K562 (cell line): ENCODE measurements around the gene LSM6. TPM values are rescaled to one million over a fixed set of nuclear protein-coding genes. Genes with fewer than 3 reads are reported as not detected.

Experiments used
- ATAC-seq: fragments of 200-7000 bp; cut with Tn5 transposase; 3 replicates; pipeline ENCODE4 v1.9.1; 2020; ENCODE audit warnings: moderate library complexity
- BruUV-seq: library from RNA; stranded (reverse); fragments of 400-500 nt; replicated peaks from 2 replicates; lab custom pipeline; 2021; lab: Mats Ljungman, UMichigan
- CTCF ChIA-PET: fragments of 300-600 bp; formaldehyde crosslinking; extraction: SDS; loops from one replicate; lab custom pipeline; 2021; ENCODE audit warnings: low intra/inter-chr PET ratio; lab: Yijun Ruan, JAX
- POLR2A ChIA-PET: fragments of 300-600, 350-650 bp; sonication (Branson Sonifier 250); formaldehyde crosslinking; extraction: SDS; loops from one replicate; lab custom pipeline; 2021; ENCODE audit warnings: antibody characterized with exemption, inconsistent platforms; lab: Yijun Ruan, JAX
- DNase-seq, 4 experiments: peaks; one replicate each; pipeline versions ENCODE4 v3.0.0 to v3.0.0-alpha.2; 2011 to 2018; ENCODE audit warnings: low spot score in 3 of 4, mixed read lengths in 3 of 4; ENCODE audit errors: extremely low read depth in 1 of 4
- FAIRE-seq: peaks from 2 replicates; lab custom pipeline; 2011; peaks lifted over from hg19 to GRCh38; lab: Jason Lieb, UNC
- H2AFZ ChIP-seq: 2 replicates; pipeline ENCODE4 v1.6.0; 2011; ENCODE audit warnings: low read depth, low read length, control low read depth, inconsistent platforms
- H3K27ac ChIP-seq: fragments of 200-600 bp; 3 replicates; pipeline ENCODE4 v1.8.0; 2011; ENCODE audit warnings: low read depth, mild to moderate bottlenecking, control low read depth, inconsistent platforms, low read length, moderate library complexity, mixed read lengths; ENCODE audit errors: extremely low read depth
- H3K27me3 ChIP-seq, 2 experiments: fragments of 300-600 bp in 1 of 2; 2 replicates in 1 of 2; 3 replicates in 1 of 2; pipeline versions ENCODE4 v1.6.0 to v1.8.0; 2011; ENCODE audit warnings: inconsistent platforms in 2 of 2, low read length in 2 of 2, mild to moderate bottlenecking in 1 of 2, mixed read lengths in 1 of 2, moderate library complexity in 1 of 2; ENCODE audit not compliant: control insufficient read depth in 2 of 2, insufficient read depth in 2 of 2
- H3K36me3 ChIP-seq: fragments of 300-600 bp; 3 replicates; pipeline ENCODE4 v1.8.0; 2011; ENCODE audit warnings: mild to moderate bottlenecking, low read length, inconsistent platforms; ENCODE audit not compliant: control insufficient read depth, insufficient read depth
- H3K4me1 ChIP-seq, 2 experiments: fragments of 200-600 bp in 1 of 2; replicated peaks in 1 of 2; 2 replicates in 1 of 2; 3 replicates in 1 of 2; pipeline versions ENCODE4 v1.5.1 to v1.8.0; 2011; ENCODE audit warnings: inconsistent platforms in 2 of 2, low read length in 2 of 2, mild to moderate bottlenecking in 1 of 2, mixed read lengths in 1 of 2, moderate library complexity in 1 of 2; ENCODE audit not compliant: control insufficient read depth in 2 of 2, insufficient read depth in 2 of 2
- H3K4me2 ChIP-seq: 2 replicates; pipeline ENCODE4 v1.6.1; 2011; ENCODE audit warnings: low read length, control low read depth, inconsistent platforms, mixed read lengths; ENCODE audit not compliant: insufficient read depth
- H3K4me3 ChIP-seq: fragments of 200-600 bp; sonication (generic), shearing (Covaris generic); 2 replicates; pipeline ENCODE4 v1.5.1; 2016; ENCODE audit warnings: control low read depth, inconsistent platforms
- H3K79me2 ChIP-seq: fragments of 200-600 bp; 3 replicates; pipeline ENCODE4 v1.8.0; 2011; ENCODE audit warnings: low read length, inconsistent platforms; ENCODE audit not compliant: control insufficient read depth, insufficient read depth
- H3K9ac ChIP-seq, 2 experiments: 2 replicates each; pipeline versions ENCODE4 v1.6.0 to v1.6.1; 2011; ENCODE audit warnings: low read depth in 2 of 2, low read length in 2 of 2, control low read depth in 1 of 2, inconsistent platforms in 1 of 2, mild to moderate bottlenecking in 1 of 2, mixed read lengths in 1 of 2; ENCODE audit not compliant: insufficient read depth in 1 of 2
- H3K9me1 ChIP-seq: one replicate; pipeline ENCODE4 v1.6.0; 2011; ENCODE audit warnings: inconsistent platforms, mild to moderate bottlenecking, low read length, moderate library complexity; ENCODE audit not compliant: control insufficient read depth, insufficient read depth
- H3K9me3 ChIP-seq: replicated peaks from 2 replicates; pipeline ENCODE4 v1.5.1; 2011; ENCODE audit warnings: low read depth, low read length, inconsistent platforms; ENCODE audit not compliant: control insufficient read depth, insufficient read depth
- H4K20me1 ChIP-seq: replicated peaks from 2 replicates; pipeline ENCODE4 v1.6.1; 2011; ENCODE audit warnings: low read length, inconsistent platforms, mixed read lengths; ENCODE audit not compliant: control insufficient read depth, insufficient read depth
- BRD9 ChIP-seq: fragments of 450-650 bp; IDR thresholded peaks from 2 replicates; pipeline ENCODE4 v1.6.1; 2018; ENCODE audit warnings: low read depth; ENCODE audit not compliant: partially characterized antibody
- MEIS2 ChIP-seq: fragments of 450-650 bp; IDR thresholded peaks from 2 replicates; pipeline ENCODE4 v1.6.1; 2014; ENCODE audit warnings: mild to moderate bottlenecking; ENCODE audit not compliant: partially characterized antibody
- PTTG1 ChIP-seq: fragments of 450-650 bp; IDR thresholded peaks from 2 replicates; pipeline ENCODE4 v1.6.1; 2016; ENCODE audit warnings: low read depth, mild to moderate bottlenecking, missing genetic modification characterization, missing compliant biosample characterization
- RBM25 ChIP-seq: fragments of 200-400 bp; formaldehyde crosslinking; IDR thresholded peaks from 2 replicates; pipeline ENCODE4 v1.6.1; 2018; ENCODE audit warnings: low read length, low read depth, moderate library complexity; ENCODE audit not compliant: severe bottlenecking
- YY1 ChIP-seq, 3 experiments: IDR thresholded peaks; 2 replicates each; pipeline ENCODE4 v1.6.1; 2011; ENCODE audit warnings: low read length in 2 of 3, mild to moderate bottlenecking in 2 of 3, moderate library complexity in 2 of 3, borderline replicate concordance in 1 of 3, control low read depth in 1 of 3, low read depth in 1 of 3; ENCODE audit not compliant: insufficient read depth in 3 of 3, insufficient replicate concordance in 2 of 3, control insufficient read depth in 1 of 3, insufficient read length in 1 of 3; ENCODE audit errors: extremely low read depth in 1 of 3
- ZNF239 ChIP-seq: fragments of 250-450 bp; sonication (Bioruptor Pico); IDR thresholded peaks from 2 replicates; pipeline ENCODE4 v1.4.0; 2020; ENCODE audit warnings: mild to moderate bottlenecking
- ZNF282 ChIP-seq: sonication (generic); formaldehyde crosslinking; IDR thresholded peaks from 2 replicates; pipeline ENCODE4 v1.8.1; 2023; ENCODE audit warnings: missing genetic modification reagents
- WGBS: fragments of 100-300 bp; shearing (Covaris generic); methylation state at CpG from one replicate; pipeline ENCODE4 v1.1.6; 2016; ENCODE audit warnings: low coverage, mixed read lengths; ENCODE audit not compliant: insufficient coverage; ENCODE audit errors: missing lambda C conversion rate; 5-methylcytosine and 5-hydroxymethylcytosine counted together
- in situ Hi-C: fragments of 300-500 bp; cut with MboI; formaldehyde crosslinking; loops from 4 replicates; pipeline ENCODE4 v1.15.0; 2018; ENCODE audit warnings: inconsistent platforms, mixed read lengths
- intact Hi-C: fragments of 100-400 bp; cut with micrococcal nuclease; formaldehyde crosslinking; loops from 2 replicates; pipeline ENCODE4 v1.14.2; 2022
- polyA plus RNA-seq, 8 experiments: library from polyadenylated mRNA; depleted of rRNA in 4 of 8; stranded (reverse) in 5 of 8; unstranded in 3 of 8; fragments of >200 nt; fragmentation: Nextera tagmentation in 2 of 8; fragmentation: Illumina TruSeq in 1 of 8; extraction: Ambion mirVana in 2 of 8; extraction: Trizol in 1 of 8; gene quantifications; 2 replicates each; pipeline versions ENCODE4 v1.2.1 to v1.2.3, GENCODE V29; 2011 to 2014; ENCODE audit warnings: inconsistent platforms in 1 of 8, missing spikeins in 1 of 8
- total RNA-seq, 7 experiments: library from RNA; depleted of rRNA in 6 of 7; stranded (reverse); fragments of >200 nt in 6 of 7; fragmentation: Illumina TruSeq in 2 of 7; extraction: Trizol in 2 of 7; gene quantifications; 2 replicates each; pipeline versions ENCODE4 v1.2.1 to v1.2.3, GENCODE V29; 2011 to 2021; ENCODE audit warnings: low replicate concordance in 1 of 7
- TF ChIP-seq, protein P1 (sequence below): fragments of 250-450 bp; sonication (Bioruptor Pico); IDR thresholded peaks from 2 replicates; pipeline ENCODE4 v1.4.0; 2020; ENCODE audit warnings: borderline replicate concordance
- TF ChIP-seq, protein P2 (sequence below): sonication (generic); formaldehyde crosslinking; IDR thresholded peaks from 2 replicates; pipeline ENCODE4 v1.8.1; 2023; ENCODE audit warnings: mild to moderate bottlenecking, missing genetic modification reagents

LSM6 gene
- total and polyA plus RNA-seq, 9 of the 15 experiments (the other 6 are each of a cell fraction or from before 2014, with no cell fraction given): 39.9 to 150 (median 97.4) TPM

DNA sequence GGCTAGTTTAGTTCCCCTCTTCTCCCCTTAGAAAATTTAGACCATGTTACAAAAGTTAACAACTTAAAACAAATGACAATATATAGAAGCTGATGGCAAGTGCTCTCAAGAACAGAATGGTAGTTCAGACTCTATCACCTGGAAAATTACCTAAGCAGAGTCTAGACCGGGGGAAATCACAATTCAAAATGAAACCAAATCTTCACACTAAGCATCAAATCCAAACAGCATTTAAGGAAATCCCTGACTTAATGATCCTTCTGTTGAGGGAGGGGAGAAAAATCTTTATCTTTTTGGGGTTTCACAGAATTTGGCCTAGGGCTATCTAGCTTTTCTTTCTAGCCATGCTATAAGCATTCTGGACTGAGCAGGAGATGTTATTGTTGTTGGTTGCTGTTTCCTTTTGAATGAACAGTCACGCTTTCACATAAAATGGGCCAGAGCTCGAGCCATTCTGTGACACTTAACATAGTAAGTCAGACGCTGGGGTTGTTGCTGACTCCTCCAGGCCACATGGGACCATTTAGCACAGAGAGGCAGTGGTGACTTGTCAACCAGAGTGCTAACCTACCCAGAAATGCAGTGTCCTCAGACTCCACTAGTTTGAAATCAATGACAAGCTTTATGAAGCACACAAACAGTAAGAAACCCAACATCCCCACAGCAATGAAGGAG is 16.0 kb upstream of the LSM6 start:
- Histone ChIP-seq H4K20me1 (no peaks in the 10 kb centered on the region), H3K36me3 (no peaks in the 10 kb centered on the region), H3K4me2 (no peak overlapping the region), H3K79me2 (no peaks in the 10 kb centered on the region), H3K27ac (no peak overlapping the region), H3K9me3 (no peaks in the 10 kb centered on the region), H3K9ac (no peak overlapping the region), H3K4me1 (no peaks in the 10 kb centered on the region), H3K27me3 (no peaks in the 10 kb centered on the region), H2AFZ (no peak overlapping the region), H3K4me3 (no peak overlapping the region), H3K9me1 (no peaks in the 10 kb centered on the region)
- ATAC-seq (no peak), DNase-seq (no peak), FAIRE-seq (no peak)
- intact Hi-C loops: no loop called here
- WGBS: 0% methylated on average over 4 of the region's 4 CpGs
- in situ Hi-C loops: no loop called here
- POLR2A ChIA-PET: no interaction called here
- CTCF ChIA-PET: no interaction called here
- no peak for TF ChIP-seq MEIS2
- no TSS peak for BruUV-seq

DNA sequence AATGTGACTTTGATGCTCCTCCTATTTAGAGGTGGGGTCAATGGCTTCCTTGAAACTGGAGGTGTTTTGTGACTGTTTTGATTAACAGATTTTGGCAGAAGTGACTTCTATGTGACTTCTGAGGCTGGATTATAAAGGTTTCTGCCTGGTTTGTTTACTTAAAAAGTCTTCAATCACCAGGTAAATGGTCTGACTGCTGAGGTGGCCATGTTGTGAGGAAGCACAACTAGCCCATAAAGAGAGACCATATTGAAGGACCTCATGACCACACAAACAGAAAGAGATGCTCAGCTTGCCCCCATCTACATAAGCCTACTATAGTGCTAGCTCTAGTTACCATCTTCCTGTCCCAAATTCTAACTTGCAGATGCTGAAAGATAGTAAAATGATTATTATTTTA is 14.3 kb upstream of the LSM6 start:
- ChIA-PET CTCF (no interaction called here), POLR2A (no interaction called here)
- H3K27me3 ChIP-seq: no peaks in the 10 kb centered on the region
- no peaks in the 10 kb centered on the region for H3K36me3 ChIP-seq
- ATAC-seq: no peak
- no peaks in the 10 kb centered on the region for H3K79me2 ChIP-seq
- H3K9me1 ChIP-seq: no peaks in the 10 kb centered on the region
- H3K4me1 ChIP-seq: no peaks in the 10 kb centered on the region
- DNase-seq: no peak
- no peak overlapping the region for H3K9ac ChIP-seq
- no peaks in the 10 kb centered on the region for H3K9me3 ChIP-seq
- no TSS peak for BruUV-seq
- H3K27ac ChIP-seq: no peak overlapping the region
- no peak overlapping the region for H2AFZ ChIP-seq
- in situ Hi-C loops (no loop called here), intact Hi-C loops (no loop called here)
- TF ChIP-seq, protein P1, sequence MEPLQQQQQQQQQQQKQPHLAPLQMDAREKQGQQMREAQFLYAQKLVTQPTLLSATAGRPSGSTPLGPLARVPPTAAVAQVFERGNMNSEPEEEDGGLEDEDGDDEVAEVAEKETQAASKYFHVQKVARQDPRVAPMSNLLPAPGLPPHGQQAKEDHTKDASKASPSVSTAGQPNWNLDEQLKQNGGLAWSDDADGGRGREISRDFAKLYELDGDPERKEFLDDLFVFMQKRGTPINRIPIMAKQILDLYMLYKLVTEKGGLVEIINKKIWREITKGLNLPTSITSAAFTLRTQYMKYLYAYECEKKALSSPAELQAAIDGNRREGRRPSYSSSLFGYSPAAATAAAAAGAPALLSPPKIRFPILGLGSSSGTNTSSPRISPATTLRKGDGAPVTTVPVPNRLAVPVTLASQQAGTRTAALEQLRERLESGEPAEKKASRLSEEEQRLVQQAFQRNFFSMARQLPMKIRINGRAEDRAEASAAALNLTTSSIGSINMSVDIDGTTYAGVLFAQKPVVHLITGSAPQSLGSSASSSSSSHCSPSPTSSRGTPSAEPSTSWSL (CRISPR knock-in tag): no peak
- TF ChIP-seq ZNF239 (CRISPR knock-in tag) (no peak), ZNF282 (no peak), RBM25 (no peak), YY1 (IDR thresholded peaks at IDR 0.05; ENCODE audit: borderline replicate concordance in 1 of 3, control insufficient read depth in 1 of 3, extremely low read depth in 1 of 3, insufficient read depth in 3 of 3, insufficient read length in 1 of 3, insufficient replicate concordance in 2 of 3, low read depth in 1 of 3, low read length in 2 of 3) (peak in 1 of 3 experiments; percentile 51), PTTG1 (tag) (no peak), BRD9 (no peak)
- TF ChIP-seq, protein P2, sequence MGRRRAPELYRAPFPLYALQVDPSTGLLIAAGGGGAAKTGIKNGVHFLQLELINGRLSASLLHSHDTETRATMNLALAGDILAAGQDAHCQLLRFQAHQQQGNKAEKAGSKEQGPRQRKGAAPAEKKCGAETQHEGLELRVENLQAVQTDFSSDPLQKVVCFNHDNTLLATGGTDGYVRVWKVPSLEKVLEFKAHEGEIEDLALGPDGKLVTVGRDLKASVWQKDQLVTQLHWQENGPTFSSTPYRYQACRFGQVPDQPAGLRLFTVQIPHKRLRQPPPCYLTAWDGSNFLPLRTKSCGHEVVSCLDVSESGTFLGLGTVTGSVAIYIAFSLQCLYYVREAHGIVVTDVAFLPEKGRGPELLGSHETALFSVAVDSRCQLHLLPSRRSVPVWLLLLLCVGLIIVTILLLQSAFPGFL (CRISPR knock-in tag): no peak
- H4K20me1 ChIP-seq: no peaks in the 10 kb centered on the region
- H3K4me2 ChIP-seq: no peak overlapping the region
- no peak overlapping the region for H3K4me3 ChIP-seq
- FAIRE-seq: no peak
